ENCODE results near the gene TRMT11.
"Not testable (repeated sequence)": the region's sequence is repeated elsewhere in the genome, so short reads cannot be mapped to it uniquely, and the experiment has no call there.

The TRMT11 gene

DNA sequence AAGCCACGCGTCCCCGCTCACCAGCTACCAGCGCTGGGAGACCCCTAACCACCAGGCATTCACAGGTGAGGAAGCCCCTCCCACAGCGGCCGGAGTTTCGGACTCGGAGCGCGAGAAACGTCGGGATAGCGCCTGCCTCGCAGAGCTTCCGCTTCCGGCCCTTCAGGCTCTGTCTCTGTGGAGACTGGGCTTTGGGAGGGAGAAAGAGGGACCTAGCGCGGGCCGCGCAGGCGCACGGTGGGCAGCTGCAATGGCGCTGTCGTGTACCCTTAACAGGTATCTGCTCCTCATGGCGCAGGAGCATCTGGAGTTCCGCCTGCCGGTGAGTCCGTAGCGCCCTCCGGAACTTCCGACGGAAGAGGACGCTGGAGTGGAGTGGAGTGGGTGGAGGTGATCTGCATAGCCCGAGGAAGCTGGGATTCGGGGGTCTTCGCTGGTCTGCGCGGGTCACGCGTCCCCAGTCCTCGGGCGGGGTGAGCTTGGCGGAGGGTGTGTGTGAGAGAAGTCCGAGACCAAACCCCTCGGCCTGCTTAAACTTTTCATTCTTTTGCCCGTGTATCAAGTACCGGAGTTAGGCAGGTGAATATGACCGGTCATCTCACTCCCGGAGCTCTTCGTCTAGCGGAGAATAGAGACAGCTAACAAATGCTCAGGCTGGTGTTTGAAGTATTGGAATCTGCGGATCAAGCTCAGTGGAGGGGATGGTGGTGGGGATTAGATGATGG is at the start of gene TRMT11:
Gene TRMT11 (plus strand): TSS at position 240 of the 725 bp plus-strand sequence. CDS start 11 bp downstream, at position 251.
- DNase-seq (ENCODE audit: low read depth): peak; percentile 78

DNA sequence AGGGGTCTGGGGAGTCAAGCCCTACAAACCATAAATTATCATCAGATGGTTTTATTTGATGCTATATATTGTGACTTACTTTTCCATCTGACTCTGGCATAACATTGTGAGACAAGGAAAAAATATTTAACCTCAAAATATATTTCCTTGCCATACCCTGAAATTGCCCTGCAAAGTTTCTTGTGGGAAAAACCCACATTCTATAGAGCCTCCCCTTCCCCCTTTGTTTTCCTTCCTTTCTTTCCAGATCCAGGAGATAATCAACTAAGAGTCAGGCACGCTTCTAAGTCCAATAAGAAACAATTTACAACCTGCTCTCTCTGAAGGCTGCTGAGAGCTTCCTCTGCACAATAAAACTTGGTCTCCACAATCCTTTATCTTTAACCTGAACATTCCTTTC is 47.3 kb upstream of the TRMT11 start:
- no peak for DNase-seq (ENCODE audit: low read depth)

DNA sequence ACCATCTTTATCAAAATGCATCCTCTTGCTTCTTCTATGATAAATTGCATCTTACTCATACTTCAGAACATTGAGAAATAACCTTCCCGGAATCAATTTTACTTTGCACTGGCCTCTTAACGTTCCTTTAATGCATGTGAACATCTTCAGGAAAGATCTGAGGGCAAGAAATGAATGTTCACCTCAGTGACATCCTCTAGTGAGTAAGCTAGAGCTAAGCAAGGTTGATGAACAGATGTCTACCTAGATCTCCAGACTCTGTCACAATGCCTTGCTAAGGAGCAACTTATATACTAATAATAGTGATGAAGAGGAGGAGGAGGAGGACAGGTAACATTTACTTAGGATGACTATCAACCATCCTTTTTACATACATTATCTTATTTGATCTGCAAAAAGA is 46.5 kb upstream of the TRMT11 start:
- DNase-seq (ENCODE audit: low read depth): no peak

DNA sequence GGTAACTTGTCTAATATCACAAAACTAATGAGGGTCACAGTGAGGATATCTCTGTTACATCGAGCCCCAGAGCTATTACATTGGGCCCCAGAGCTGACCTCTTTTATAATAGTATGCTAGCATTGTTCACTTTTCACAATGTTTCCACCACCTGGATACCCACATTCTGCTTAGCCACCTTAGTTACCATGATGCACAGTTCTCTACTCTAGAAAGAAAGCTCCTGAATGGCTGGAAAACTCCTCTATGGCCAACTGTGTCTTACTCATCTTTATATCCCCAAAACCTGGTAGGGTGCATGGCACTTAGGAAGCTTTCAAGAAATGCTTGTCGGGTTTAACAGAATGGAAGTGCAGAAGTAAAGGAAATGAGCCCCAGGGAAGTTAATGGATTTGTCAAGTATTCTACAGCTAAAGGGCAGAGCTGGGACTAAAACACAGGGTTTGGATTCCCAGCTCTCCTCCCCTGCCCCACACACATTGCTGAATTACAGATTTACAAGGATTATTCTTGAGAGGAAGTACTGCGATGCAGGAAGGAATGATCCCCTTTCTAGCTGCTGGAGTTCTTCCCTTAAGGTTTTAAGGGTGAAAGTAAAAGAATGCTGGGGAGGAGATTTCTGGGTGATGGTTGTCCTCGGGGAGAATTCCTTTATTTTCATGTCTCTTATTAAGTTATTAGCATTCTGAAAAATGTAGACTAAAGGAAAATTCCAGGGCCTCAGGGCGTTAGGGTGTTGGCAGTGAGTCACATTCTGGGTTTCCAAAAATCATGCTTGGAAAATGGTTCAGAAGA is 45.9 kb upstream of the TRMT11 start:
- DNase-seq (ENCODE audit: low read depth): no peak

DNA sequence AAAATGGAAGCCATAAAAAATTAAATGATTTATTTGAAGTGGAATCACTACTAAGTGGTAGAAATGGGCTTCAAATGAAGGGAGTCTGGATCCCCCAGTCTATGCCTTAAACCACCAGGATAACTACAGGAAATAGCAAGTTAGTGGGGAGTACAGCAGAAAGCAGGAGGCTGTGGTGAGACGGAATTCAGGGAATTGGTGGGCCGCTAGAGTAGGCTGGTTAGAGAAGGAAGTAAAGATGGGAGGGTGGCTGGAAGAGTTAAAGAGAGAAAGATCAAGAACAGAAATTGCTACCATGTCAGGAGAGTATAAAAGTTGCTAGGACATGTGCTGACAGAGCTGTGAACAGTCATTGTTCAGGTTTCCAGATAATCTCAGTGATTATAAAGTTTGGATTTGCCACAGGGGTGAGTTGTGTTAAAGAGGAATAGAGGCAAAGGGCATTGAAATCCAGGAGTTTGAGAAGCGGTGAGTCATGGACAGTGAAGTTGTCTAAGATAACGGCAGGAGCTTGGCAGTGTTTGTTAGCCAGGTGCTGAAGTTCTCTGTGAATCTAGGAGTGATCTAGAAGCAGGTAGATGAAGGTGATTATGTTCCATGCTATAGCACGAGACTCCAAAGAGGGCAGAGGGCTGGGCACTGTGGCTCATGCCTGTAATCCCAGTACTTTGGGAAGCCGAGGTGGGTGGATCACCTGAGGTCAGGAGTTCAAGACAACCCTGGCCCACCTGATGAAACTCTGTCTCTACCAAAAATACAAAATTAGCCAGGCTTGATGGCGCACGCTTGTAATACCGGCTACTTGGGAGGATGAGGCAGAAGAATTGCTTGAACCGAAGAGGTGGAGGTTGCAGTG is 43.4 kb upstream of the TRMT11 start:
- no peak for DNase-seq (ENCODE audit: low read depth)

DNA sequence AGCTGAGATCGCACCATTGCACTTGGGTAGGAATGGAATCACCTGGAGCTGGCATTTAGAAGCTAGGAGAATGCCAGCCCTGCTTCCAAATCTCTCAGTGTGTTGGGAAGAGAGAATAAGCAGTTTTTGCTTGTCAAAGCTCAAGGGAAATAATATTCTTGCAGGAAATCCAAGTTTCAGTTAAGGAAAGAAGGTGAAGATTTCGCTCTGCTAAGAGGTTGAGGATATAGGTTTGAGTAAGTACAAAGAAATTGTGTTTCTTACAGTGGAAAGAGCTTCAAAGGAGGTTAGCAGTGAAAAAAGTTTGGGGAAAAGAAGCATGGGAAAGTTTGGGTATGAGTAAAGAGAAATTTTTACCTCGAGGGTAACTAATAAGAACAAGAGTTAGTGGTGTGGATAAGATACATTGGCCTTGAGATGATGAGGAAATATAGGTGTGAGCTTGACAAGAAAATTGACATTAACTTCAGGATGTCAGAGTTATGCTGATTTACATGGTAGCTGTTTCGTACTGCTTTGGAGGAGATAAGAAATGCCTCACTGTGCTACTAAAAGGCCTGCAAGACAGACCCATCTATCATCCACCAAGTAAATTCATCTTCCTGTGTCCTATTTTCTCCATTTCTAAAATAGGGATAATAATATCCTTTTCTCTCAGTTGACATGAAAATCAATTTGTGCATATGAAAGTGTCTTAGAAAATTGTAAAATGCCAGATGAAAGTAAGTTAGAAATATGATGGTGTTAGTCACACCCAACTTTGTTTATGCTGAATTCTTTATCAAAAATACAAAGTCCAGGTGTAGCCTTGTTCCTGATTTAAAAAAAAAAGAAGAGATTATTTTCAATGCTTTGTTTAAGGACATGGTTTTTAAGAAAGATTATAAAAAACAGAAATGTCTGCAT is 42.6 kb upstream of the TRMT11 start:
- no peak for DNase-seq (ENCODE audit: low read depth)

DNA sequence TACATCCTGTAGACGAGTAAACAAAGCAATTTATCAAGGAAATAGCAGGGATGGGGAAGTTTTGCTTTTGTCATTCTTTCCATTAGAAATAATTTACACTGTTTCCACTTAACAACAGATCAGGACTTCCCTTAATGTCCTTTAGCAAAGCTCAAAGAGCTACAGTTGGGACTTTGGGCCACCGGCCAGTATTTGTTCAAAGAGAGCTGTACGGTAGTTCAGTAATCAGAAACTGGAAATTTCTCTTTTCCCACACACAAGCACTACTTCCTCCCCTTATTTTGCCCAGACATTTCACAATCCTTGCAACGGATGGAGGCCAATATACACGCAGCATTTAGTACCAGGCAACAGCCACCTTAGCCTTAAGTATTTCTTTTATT is 41.9 kb upstream of the TRMT11 start:
- no peak for DNase-seq (ENCODE audit: low read depth)

DNA sequence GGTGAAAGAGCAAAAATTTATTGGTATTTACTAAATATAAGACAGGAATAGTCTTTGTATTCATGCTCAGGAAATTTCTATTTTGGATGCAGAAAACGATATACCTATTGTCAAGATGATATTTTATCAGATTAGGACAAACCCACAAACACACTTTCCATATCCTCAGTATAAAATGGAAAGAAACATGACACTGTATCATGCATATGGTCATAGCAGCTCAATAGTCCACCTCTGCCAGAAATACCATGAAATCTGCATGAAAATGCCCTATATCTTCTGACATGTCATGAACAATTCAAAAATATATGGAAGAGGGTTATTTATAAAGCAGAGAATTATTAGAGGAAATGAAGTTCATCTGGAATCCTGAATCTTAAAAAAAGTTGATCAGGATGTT is 41.4 kb upstream of the TRMT11 start:
- DNase-seq (ENCODE audit: low read depth): no peak

DNA sequence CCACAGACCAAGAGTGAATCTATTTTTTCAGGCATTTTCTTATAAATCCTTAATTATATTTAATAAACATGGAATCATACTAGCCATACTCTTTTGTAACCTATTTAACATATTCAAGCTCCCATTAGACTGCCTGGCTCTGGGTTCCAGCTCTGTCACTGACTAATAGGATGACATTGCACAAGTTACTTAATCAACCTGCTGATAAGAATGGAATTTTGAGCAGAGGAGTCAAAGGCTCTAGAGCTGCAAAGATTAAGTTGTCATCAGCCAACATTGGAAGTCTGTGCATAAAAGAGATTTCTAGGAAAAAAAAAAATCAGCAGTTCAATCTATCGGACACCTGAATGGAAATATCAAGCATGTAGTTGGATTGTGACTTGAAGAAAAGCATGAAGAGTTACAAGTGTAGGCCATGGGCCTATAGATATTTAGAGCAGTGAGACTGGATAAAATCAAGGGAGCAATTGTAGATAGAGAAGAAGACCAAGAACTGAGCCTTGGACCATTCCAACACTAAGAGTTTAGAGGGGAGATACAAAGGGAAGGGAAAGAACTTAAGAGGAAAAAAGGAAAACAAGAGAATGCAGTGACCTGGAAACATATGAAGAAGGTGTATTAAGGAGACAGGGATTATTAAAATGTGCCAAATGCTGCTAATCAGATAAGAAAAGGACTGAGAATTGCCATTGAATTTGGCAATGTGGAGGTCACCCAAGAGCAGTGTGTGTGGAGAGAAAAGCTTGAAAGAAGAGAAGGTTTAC is 40.8 kb upstream of the TRMT11 start:
- DNase-seq (ENCODE audit: low read depth): no peak

DNA sequence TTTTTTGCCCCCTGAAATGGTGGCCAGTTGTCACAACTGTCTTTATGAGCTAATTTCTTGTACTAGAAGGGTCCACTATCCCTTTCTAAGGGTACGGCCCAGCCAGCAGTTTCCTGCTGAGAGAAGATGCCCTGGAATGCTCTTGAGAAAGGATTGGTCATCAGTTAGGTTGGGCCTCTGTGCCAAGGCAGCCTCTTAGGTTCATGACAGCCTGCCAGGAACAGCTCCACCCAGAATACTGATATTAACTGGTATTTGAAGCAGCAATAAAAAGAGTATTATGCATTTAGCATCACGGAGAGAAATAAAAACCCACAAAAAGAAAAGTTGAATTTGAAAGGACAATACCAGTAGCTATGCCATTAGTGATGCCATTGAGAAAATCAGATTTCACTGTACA is 38.7 kb upstream of the TRMT11 start:
- DNase-seq (ENCODE audit: low read depth): no peak

DNA sequence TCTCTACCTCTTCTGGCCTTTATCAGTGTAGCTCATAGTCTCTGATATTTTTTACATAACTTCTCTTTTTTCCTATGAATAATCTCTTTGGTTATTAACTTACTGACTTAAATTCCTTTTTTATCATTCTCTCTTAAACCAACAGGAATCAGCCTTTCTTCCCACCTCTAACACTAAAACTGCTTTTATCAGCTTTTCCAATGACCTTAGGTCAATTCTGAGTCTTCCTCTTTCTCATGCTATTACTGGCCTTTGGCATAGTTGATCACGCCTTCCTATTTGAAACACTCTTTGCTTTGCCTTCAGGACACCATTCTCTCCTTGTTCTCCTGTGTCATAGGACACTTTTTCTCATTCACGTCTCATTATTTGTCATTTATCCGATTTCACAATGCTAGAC is 37.9 kb upstream of the TRMT11 start:
- no peak for DNase-seq (ENCODE audit: low read depth)

DNA sequence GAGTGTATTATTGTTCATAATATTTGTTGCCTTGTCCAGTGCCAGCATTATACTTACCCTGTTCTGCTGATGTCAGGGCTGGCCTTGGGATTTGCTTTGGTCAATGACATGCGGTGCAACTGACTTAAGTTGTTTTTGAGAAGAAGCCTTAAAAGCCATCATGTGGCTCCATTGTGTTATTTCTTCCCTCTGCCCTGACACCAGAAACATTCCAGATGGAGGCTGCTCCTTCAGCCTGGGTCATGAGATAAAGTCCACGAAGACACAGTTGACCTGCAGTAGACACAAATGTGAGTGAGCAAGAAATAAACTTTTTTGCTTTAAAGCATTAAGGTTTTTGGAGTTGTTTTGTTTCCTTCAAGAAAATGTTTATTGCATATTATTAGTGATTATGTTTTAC is 37.3 kb upstream of the TRMT11 start:
- no peak for DNase-seq (ENCODE audit: low read depth)

DNA sequence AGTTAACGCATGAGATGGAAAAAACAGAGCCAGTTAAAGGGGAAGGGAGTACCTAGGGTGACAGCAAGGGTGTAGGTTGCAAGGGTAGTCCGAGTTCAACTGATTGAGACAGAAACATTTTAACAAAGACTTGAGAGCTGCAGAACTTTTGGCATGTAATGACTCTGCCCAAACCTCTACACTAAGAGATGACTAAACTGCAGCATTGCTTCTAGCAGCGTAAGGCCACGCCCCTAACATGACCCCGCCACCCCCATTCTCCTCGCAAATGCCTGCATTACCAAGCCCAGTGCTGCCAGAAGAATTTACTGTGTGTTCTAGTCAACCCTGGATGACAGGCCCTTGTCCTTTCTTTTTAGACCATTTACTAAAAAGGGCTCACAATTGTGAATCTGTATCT is 36.0 kb upstream of the TRMT11 start:
- DNase-seq (ENCODE audit: low read depth): no peak

DNA sequence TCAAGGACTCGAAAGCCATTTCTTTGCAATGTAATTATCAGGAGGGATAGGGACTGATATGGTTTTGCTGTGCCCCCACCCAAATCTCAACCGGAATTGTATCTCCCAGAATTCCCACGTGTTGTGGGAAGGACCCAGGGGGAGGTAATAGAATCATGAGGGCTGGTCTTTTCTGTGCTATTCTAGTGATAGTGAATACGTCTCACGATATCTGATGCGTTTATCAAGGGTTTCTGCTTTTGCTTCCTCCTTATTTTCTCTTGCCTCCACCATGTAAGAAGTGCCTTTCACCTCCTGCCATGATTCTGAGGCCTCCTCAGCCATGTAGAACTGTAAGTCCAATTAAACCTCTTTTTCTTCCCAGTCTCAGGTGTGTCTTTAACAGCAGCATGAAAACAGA is 35.6 kb upstream of the TRMT11 start:
- not testable (repeated sequence) for DNase-seq (ENCODE audit: low read depth)

DNA sequence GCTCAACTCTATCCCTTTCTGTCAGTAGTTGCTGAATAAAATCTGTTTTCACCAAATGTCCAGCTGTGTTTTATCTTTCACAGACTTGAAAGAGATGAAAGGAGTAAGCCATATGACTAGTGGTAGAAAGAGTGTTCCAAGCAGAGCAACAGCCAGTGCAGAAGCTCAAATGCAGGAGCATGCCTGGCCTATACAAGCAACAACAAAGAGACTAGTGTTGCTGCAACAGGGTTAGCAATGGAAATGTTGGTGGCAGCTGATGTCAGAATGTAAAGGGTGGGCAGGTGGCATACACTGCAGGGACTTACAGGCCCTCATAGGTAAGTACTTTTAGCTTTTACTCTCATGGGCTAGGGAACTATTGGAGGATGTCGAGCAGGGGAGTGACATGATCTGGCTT is 35.0 kb upstream of the TRMT11 start:
- DNase-seq (ENCODE audit: low read depth): no peak

DNA sequence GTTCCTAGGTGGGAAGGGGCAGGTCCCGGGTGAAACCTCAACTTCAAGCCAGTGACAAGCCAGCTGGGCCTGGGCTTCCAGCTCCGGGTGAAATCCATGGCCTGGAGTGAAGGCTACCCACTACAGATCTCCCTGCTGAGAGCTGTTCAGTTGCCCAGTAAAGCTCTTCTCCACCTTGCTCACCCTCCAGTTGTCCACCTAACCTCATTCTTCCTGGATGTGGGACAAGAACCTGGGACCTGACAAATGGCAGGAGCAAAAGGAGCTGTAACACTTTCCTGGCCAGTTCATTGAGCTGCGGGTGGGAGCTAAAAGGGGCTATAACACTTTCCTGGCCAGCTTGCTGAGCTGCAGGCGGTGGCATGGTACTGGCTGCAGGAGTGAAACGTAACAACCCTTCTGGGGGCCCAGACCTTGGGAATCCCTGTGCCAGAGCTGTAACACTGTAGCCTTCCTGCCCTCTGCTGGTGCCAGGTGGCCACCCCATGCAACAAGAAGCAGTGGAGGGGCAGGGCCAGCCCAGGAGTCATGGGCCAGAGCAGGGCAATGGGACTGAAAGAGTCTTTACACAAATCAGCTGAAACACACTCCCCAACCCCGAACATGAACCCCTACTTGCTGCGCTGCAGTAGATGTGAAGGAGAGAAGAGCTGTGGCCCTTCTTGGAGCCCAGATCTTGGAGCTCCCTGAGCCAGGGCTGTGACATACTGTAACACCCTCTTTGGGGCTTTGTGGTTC is 33.4 kb upstream of the TRMT11 start:
- DNase-seq (ENCODE audit: low read depth): no peak

DNA sequence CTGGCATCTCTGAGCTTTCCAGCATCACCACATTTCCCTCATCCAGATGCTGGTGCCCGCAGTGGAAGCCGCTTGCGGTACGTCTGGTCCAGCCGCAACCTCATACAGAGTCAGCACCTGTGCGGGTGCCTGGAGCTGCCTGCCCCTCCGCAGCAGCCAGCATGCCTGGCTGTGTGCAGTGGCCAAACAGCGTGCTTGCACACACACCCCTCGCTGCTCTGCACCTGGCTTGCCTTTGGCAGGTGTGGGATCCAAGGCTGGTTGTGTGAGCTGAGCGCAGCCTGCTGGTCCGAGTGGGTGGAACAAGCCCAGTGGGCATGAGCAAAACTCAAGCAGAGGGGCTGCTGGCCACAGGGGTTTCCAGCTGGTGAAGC is 32.9 kb upstream of the TRMT11 start:
- DNase-seq (ENCODE audit: low read depth): no peak

DNA sequence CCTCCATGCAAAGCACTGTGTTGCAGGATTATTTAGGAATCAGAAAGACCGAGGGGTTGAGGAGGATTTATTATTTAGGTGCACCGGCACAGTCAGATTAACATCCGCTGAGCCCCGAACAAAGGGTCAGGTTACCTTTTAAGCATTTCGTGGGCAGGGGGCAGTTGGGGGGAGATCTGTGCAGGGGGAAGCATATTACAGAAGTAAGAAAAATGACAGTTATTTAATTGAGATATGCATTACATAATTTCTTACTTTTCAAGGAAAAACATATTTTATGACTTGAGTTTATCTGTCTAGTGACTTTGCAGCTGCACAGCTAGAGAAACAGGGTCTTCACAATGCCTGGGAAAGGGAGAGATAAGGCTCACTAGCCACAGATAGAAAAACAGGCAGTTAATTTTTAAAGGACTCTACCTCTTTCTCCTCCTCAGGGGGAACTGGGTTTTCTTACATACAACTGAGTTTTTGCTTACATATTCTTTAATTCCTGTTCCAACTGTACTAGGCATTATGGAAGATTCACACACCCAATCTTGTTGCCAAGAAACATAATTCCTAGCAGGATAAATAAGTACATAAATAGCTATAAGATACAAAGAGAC is 31.5 kb upstream of the TRMT11 start:
- no peak for DNase-seq (ENCODE audit: low read depth)

DNA sequence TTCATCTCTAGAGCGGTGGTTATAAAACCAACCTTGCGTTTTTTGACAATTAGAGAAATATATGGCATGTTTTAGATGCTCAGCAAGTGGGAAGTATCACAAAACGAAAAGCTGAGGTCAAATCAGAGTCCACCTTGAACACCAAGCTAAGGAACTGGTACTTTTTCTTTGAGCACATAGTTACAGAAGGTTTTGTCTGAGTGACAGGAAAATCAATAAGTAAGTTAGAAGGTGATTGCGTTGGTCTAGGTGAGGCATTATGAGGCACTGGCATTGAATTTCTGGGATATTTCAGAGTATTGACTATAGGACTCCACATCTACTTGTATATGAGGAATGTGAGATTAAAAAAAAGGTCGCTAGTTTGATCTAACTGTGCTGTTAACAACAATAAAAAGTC is 30.4 kb upstream of the TRMT11 start:
- no peak for DNase-seq (ENCODE audit: low read depth)
